Measurements from ENCODE around the gene HMOX2.

GRCh38 chr16:4477966-4478365 lies 1.8 kb downstream of the HMOX2 start:
- TF ChIP-seq NFIC (IDR thresholded peaks at IDR 0.05) (no peak), CREB1 (IDR thresholded peaks at IDR 0.05; ENCODE audit: low read depth) (no peak), TEAD4 (IDR thresholded peaks at IDR 0.05) (no peak), MAX (IDR thresholded peaks at IDR 0.05) (no peak), EP300 (IDR thresholded peaks at IDR 0.05; ENCODE audit: borderline replicate concordance) (no peak), USF1 (IDR thresholded peaks at IDR 0.05) (no peak)
- TF ChIP-seq, protein P1, sequence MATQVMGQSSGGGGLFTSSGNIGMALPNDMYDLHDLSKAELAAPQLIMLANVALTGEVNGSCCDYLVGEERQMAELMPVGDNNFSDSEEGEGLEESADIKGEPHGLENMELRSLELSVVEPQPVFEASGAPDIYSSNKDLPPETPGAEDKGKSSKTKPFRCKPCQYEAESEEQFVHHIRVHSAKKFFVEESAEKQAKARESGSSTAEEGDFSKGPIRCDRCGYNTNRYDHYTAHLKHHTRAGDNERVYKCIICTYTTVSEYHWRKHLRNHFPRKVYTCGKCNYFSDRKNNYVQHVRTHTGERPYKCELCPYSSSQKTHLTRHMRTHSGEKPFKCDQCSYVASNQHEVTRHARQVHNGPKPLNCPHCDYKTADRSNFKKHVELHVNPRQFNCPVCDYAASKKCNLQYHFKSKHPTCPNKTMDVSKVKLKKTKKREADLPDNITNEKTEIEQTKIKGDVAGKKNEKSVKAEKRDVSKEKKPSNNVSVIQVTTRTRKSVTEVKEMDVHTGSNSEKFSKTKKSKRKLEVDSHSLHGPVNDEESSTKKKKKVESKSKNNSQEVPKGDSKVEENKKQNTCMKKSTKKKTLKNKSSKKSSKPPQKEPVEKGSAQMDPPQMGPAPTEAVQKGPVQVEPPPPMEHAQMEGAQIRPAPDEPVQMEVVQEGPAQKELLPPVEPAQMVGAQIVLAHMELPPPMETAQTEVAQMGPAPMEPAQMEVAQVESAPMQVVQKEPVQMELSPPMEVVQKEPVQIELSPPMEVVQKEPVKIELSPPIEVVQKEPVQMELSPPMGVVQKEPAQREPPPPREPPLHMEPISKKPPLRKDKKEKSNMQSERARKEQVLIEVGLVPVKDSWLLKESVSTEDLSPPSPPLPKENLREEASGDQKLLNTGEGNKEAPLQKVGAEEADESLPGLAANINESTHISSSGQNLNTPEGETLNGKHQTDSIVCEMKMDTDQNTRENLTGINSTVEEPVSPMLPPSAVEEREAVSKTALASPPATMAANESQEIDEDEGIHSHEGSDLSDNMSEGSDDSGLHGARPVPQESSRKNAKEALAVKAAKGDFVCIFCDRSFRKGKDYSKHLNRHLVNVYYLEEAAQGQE (IDR thresholded peaks at IDR 0.05; ENCODE audit: low read depth) = no peak

Measured in Ishikawa (cell line).